Measurements from ENCODE around the gene NEB. TPM values are rescaled to one million over a fixed set of nuclear protein-coding genes. Genes with fewer than 3 reads are reported as not detected.

NEB gene
- total RNA-seq (2016; rRNA removed; fragmentation: Illumina TruSeq; extraction: Trizol) (0.18 and 0.24 TPM in 2 replicates), polyA plus RNA-seq (2011; rRNA removed) (0.21 and 0.27 TPM in 2 replicates), polyA minus RNA-seq (2011; rRNA and poly(A)+ RNA removed; ENCODE audit: low replicate concordance) (0.06 and 0.82 TPM in 2 replicates), Bru-seq, nascent RNA (percentile 20 among the genes with signal in this experiment), BruChase-seq, experiment 1, labeled RNA remaining after a 6-hour chase (percentile 20 among the genes with signal in this experiment), BruChase-seq, experiment 2, labeled RNA remaining after a 2-hour chase (percentile 20 among the genes with signal in this experiment)
- 0.10 TPM in 1 of 2 replicates, not detected in the other for total RNA-seq (2016; cell fraction: cytosol; rRNA removed; fragmentation: Illumina TruSeq; extraction: Trizol; ENCODE audit: low read depth)
- total RNA-seq (2016; cell fraction: insoluble cytoplasmic fraction; rRNA removed; fragmentation: Illumina TruSeq; extraction: Trizol), result 0.19 and 0.33 TPM in 2 replicates
- 0.03 TPM in 2 replicates for total RNA-seq (2016; cell fraction: membrane; rRNA removed; fragmentation: Illumina TruSeq; extraction: Trizol)
- total RNA-seq (2016; cell fraction: nucleus; rRNA removed; fragmentation: Illumina TruSeq; extraction: Trizol), result 0.66 and 0.96 TPM in 2 replicates
- polyA plus RNA-seq (2011; cell fraction: cytosol; rRNA removed), result 0.03 and 0.05 TPM in 2 replicates
- 0.57 and 0.72 TPM in 2 replicates for polyA plus RNA-seq (2011; cell fraction: nucleus; rRNA removed)
- 1.1 and 1.2 TPM in 2 replicates for polyA plus RNA-seq (2012)
- polyA plus RNA-seq (2016; cell fraction: cytosol; fragmentation: Illumina TruSeq; extraction: Trizol; ENCODE audit: low read depth), result 0.09 TPM in 1 of 2 replicates, not detected in the other
- polyA plus RNA-seq (2016; cell fraction: insoluble cytoplasmic fraction; fragmentation: Illumina TruSeq; extraction: Trizol; ENCODE audit: low read depth), result 0.01 and 0.14 TPM in 2 replicates
- not detected in 2 replicates for polyA plus RNA-seq (2016; cell fraction: membrane; fragmentation: Illumina TruSeq; extraction: Trizol; ENCODE audit: low read depth)
- polyA plus RNA-seq (2016; cell fraction: nucleus; fragmentation: Illumina TruSeq; extraction: Trizol; ENCODE audit: insufficient read depth, low read depth), result 0.41 and 0.64 TPM in 2 replicates
- 0.10 TPM in 1 of 2 replicates, not detected in the other for polyA minus RNA-seq (2011; cell fraction: cytosol; rRNA and poly(A)+ RNA removed)
- 0.90 and 1.7 TPM in 2 replicates for polyA minus RNA-seq (2011; cell fraction: nucleus; rRNA and poly(A)+ RNA removed)
- long read RNA-seq, experiment 1, result 0 reads
- long read RNA-seq, experiment 2, partial matches to known transcripts, result 0 of 1 reads
- long read RNA-seq, experiment 2, other reads (novel, unspliced or antisense), result 1 of 1 reads

GRCh38 chr2:151733771-151734672 is at the start of gene NEB:
NEB (minus strand) TSS chr2:151734476; CDS start chr2:151733156, 1,320 bp downstream.
- no peaks in the 10 kb centered on the region for H3K4me1 ChIP-seq (ENCODE audit: insufficient read depth, low read length)
- H3K4me3 ChIP-seq (replicated peaks in 1 of 3; ENCODE audit: insufficient read depth in 1 of 3, low read depth in 2 of 3, low read length in 3 of 3), result no peak within 1 kb of the TSS
- no peaks in the 10 kb centered on the region for H4K20me1 ChIP-seq (ENCODE audit: insufficient read depth, low read length)
- DNase-seq (ENCODE audit: low spot score) (no peak), ATAC-seq (no peak), FAIRE-seq (no peak)
- H3K9me3 ChIP-seq (ENCODE audit: low read length), result no peaks in the 10 kb centered on the region
- H3K27me3 ChIP-seq (ENCODE audit: control insufficient read depth in 1 of 2, insufficient read depth in 2 of 2, low read length in 2 of 2), result peaks cover 0 to 10% of the 10 kb centered on the region in 2 experiments; a peak in 2 of 5 replicates
- ChIA-PET POLR2A (no interaction called here), CTCF (ENCODE audit: low intra/inter-chr PET ratio, low total read pairs) (no interaction called here)
- H3K79me2 ChIP-seq (ENCODE audit: insufficient read depth, low read length), result no peaks in the 10 kb centered on the region
- BruUV-seq (replicated peaks), result no TSS peak
- no peaks in the 10 kb centered on the region for H3K36me3 ChIP-seq (replicated peaks in 1 of 2; ENCODE audit: control insufficient read depth in 1 of 2, insufficient read depth in 2 of 2, low read length in 2 of 2)
- H2AFZ ChIP-seq (ENCODE audit: low read length), result no peak within 1 kb of the TSS
- WGBS (ENCODE audit: low lambda C conversion rate), result 40% methylated on average over 11 of the region's 11 CpGs
- TF ChIP-seq ZNF414 (CRISPR knock-in tag; IDR thresholded peaks at IDR 0.05), result no peak
- TF ChIP-seq DNMT3B (CRISPR knock-in tag; conservative IDR thresholded peaks at IDR 0.05), result no peak
- no peak within 1 kb of the TSS for H3K4me2 ChIP-seq (ENCODE audit: low read depth, low read length)
- in situ Hi-C loops (cut with HindIII; ENCODE audit: extremely low pct_ligation_motif_present, low pct_unique_long_range_greater_than_20kb) (no loop called here), intact Hi-C loops (cut with micrococcal nuclease; ENCODE audit: unreplicated experiment) (no loop called here)
- H3K27ac ChIP-seq (ENCODE audit: extremely low read length, insufficient read depth, low read length), result no peak within 1 kb of the TSS
- H3K9ac ChIP-seq (ENCODE audit: insufficient read depth, low read depth, low read length), result no peak within 1 kb of the TSS
